ENCODE measurements around the gene CAMTA1.

The CAMTA1 gene

DNA sequence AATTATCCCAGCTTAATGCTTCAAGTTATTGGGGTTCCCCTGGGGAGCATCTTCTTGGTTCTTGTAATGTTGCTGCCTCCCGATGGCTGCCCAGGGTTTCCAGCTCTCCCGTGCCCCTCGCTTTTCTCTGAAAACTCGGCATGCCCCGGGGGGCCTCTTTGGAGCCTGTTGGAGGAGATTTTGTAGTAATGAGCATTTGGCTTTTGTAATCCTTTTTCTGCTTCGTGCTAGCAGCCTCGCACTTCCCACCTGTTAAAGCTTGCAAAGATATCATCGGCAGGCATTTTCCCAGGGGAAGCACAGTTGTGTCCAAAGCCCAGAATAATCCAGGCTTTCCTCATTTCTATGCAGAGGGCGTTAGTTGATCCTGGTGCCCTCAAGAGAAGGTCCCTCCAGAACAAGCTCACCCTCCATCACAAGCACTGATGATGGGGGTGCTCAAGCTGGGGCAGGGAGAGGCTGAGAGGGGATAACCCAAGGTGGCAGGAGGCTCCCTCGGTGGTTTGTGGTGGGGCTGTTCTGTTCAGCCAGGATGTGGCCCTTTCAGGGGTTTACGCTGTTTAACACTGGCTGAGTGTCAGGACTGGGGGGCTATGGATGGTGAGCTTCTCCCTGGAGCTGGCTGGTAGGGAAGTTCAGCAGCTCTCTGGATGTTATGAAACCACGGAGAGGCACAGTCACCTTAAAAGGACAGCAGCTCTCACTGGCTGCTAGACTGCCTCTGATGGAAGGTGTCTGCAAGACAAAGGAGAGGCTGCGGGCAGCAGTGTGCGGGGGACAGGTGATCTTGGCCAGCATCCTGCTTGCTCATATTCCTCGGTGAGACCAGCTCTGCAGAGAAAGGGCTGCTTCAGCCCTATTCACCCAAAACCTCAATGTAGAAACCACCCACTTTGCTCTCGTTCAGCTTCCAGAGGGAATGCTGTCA, 508.7 kb downstream of the CAMTA1 start:
- H3K4me2 ChIP-seq (ENCODE audit: insufficient read depth, low read length): no peak overlapping the region
- H3K27me3 ChIP-seq (ENCODE audit: insufficient read depth, low read length, poor library complexity): peaks cover 7% of the 10 kb centered on the region
- H3K4me1 ChIP-seq (ENCODE audit: insufficient read depth, low read length): no peaks in the 10 kb centered on the region
- DNase-seq (no peak), ATAC-seq (ENCODE audit: insufficient read depth, low read depth) (no peak)
- no peaks in the 10 kb centered on the region for H3K79me2 ChIP-seq (ENCODE audit: insufficient read depth, low read length)
- no peaks in the 10 kb centered on the region for H3K9me3 ChIP-seq (ENCODE audit: insufficient read depth, low read length, severe bottlenecking)
- TF ChIP-seq EZH2 (IDR thresholded peaks at IDR 0.05; ENCODE audit: borderline replicate concordance, low read depth, low read length, severe bottlenecking): no peak
- TF ChIP-seq, protein P1, sequence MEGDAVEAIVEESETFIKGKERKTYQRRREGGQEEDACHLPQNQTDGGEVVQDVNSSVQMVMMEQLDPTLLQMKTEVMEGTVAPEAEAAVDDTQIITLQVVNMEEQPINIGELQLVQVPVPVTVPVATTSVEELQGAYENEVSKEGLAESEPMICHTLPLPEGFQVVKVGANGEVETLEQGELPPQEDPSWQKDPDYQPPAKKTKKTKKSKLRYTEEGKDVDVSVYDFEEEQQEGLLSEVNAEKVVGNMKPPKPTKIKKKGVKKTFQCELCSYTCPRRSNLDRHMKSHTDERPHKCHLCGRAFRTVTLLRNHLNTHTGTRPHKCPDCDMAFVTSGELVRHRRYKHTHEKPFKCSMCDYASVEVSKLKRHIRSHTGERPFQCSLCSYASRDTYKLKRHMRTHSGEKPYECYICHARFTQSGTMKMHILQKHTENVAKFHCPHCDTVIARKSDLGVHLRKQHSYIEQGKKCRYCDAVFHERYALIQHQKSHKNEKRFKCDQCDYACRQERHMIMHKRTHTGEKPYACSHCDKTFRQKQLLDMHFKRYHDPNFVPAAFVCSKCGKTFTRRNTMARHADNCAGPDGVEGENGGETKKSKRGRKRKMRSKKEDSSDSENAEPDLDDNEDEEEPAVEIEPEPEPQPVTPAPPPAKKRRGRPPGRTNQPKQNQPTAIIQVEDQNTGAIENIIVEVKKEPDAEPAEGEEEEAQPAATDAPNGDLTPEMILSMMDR (IDR thresholded peaks at IDR 0.05; ENCODE audit: borderline replicate concordance, extremely low read depth, low read length, poor library complexity, severe bottlenecking): no peak
- H3K27ac ChIP-seq (ENCODE audit: low read length): no peak overlapping the region
- no peaks in the 10 kb centered on the region for H4K20me1 ChIP-seq (ENCODE audit: insufficient read depth, low read length)
- H3K4me3 ChIP-seq (ENCODE audit: low read depth in 1 of 2, low read length in 2 of 2): no peak overlapping the region
- no peak overlapping the region for H2AFZ ChIP-seq (ENCODE audit: low read depth, low read length)
- no peaks in the 10 kb centered on the region for H3K36me3 ChIP-seq (ENCODE audit: insufficient read depth, low read length)
- H3K9ac ChIP-seq (ENCODE audit: low read depth, low read length): no peak overlapping the region

DNA sequence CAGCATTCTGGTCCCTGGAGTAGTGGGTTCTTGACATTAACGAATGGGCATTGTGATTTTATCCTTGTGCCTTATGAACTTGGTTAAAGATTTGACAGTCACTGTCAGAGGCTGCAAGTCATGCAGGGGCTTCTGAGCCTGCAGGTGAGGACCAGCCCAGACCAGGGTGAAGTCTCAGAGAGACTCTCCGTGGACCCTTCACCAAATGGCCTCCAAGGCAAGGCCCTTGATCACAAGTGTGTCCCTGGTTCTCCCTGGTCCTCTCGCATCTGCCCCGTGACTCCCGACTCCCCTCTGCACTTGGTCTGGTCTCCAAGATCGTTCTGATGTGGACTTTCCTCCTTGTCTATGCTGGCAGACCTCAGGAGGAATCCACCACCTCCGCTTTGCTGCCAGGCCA, 509.4 kb downstream of the CAMTA1 start:
- H4K20me1 ChIP-seq (ENCODE audit: insufficient read depth, low read length): no peaks in the 10 kb centered on the region
- no peak for ATAC-seq (ENCODE audit: insufficient read depth, low read depth)

DNA sequence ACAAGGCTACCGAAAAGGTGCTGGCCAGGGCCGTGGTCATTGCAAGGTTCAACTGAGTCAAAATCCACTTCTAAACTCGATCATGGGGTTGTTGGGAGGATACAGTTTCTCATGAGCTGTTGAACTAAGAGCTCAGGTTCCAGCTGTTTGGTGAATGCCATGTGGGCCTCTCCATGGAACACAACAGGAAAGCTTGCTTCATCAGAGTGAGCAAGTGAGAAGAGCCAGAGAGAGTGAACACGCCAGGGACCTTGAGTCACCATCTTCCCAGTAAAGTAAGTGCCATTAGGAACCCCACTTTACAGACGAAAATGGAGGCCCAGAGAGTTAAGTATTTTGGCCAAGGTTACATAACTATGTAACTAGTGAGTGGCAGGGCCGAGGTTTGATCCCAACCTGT, 510.7 kb downstream of the CAMTA1 start:
- no peaks in the 10 kb centered on the region for H3K79me2 ChIP-seq (ENCODE audit: insufficient read depth, low read length)
- ATAC-seq (ENCODE audit: insufficient read depth, low read depth): no peak

More for the DNA sequence above, 509.4 kb downstream of the CAMTA1 start:
- DNase-seq: no peak
- H3K4me3 ChIP-seq (ENCODE audit: low read depth in 1 of 2, low read length in 2 of 2): no peak overlapping the region
- H3K9ac ChIP-seq (ENCODE audit: low read depth, low read length): no peak overlapping the region
- H2AFZ ChIP-seq (ENCODE audit: low read depth, low read length): no peak overlapping the region
- no peaks in the 10 kb centered on the region for H3K79me2 ChIP-seq (ENCODE audit: insufficient read depth, low read length)
- TF ChIP-seq, protein P1 (IDR thresholded peaks at IDR 0.05; ENCODE audit: borderline replicate concordance, extremely low read depth, low read length, poor library complexity, severe bottlenecking): no peak
- no peak for TF ChIP-seq EZH2 (IDR thresholded peaks at IDR 0.05; ENCODE audit: borderline replicate concordance, low read depth, low read length, severe bottlenecking)
- peaks cover 7% of the 10 kb centered on the region for H3K27me3 ChIP-seq (ENCODE audit: insufficient read depth, low read length, poor library complexity)
- no peaks in the 10 kb centered on the region for H3K4me1 ChIP-seq (ENCODE audit: insufficient read depth, low read length)
- no peaks in the 10 kb centered on the region for H3K36me3 ChIP-seq (ENCODE audit: insufficient read depth, low read length)
- no peak overlapping the region for H3K4me2 ChIP-seq (ENCODE audit: insufficient read depth, low read length)
- no peak overlapping the region for H3K27ac ChIP-seq (ENCODE audit: low read length)
- H3K9me3 ChIP-seq (ENCODE audit: insufficient read depth, low read length, severe bottlenecking): no peaks in the 10 kb centered on the region

More for the DNA sequence above, 510.7 kb downstream of the CAMTA1 start:
- no peak overlapping the region for H3K4me3 ChIP-seq (ENCODE audit: low read depth in 1 of 2, low read length in 2 of 2)
- no peak overlapping the region for H3K4me2 ChIP-seq (ENCODE audit: insufficient read depth, low read length)
- H4K20me1 ChIP-seq (ENCODE audit: insufficient read depth, low read length): no peaks in the 10 kb centered on the region
- no peak overlapping the region for H3K9ac ChIP-seq (ENCODE audit: low read depth, low read length)
- DNase-seq: no peak
- no peak overlapping the region for H3K27ac ChIP-seq (ENCODE audit: low read length)
- peaks cover 7% of the 10 kb centered on the region for H3K27me3 ChIP-seq (ENCODE audit: insufficient read depth, low read length, poor library complexity)
- H3K9me3 ChIP-seq (ENCODE audit: insufficient read depth, low read length, severe bottlenecking): no peaks in the 10 kb centered on the region
- no peaks in the 10 kb centered on the region for H3K36me3 ChIP-seq (ENCODE audit: insufficient read depth, low read length)
- TF ChIP-seq EZH2 (IDR thresholded peaks at IDR 0.05; ENCODE audit: borderline replicate concordance, low read depth, low read length, severe bottlenecking): no peak
- TF ChIP-seq, protein P1 (IDR thresholded peaks at IDR 0.05; ENCODE audit: borderline replicate concordance, extremely low read depth, low read length, poor library complexity, severe bottlenecking): no peak
- no peak overlapping the region for H2AFZ ChIP-seq (ENCODE audit: low read depth, low read length)
- no peaks in the 10 kb centered on the region for H3K4me1 ChIP-seq (ENCODE audit: insufficient read depth, low read length)

Measured in DND-41 (cell line).